Testis (tissue), 3 donors: ENCODE measurements around the gene TMEM181. TPM values are rescaled to one million over a fixed set of nuclear protein-coding genes. Genes with fewer than 3 reads are reported as not detected.

ENCODE experiments used
- DNase-seq: peaks from one replicate; pipeline ENCODE4 v3.0.0-alpha.2; 2019
- H3K27ac ChIP-seq, 2 donors: fragments of 200-600 bp; sonication (generic); one replicate each; pipeline ENCODE4 v1.5.1; 2019
- H3K27me3 ChIP-seq: fragments of 200-600 bp; sonication (generic); one replicate; pipeline ENCODE4 v1.5.1; 2019
- H3K36me3 ChIP-seq: fragments of 200-600 bp; sonication (generic); one replicate; pipeline ENCODE4 v1.5.1; 2017; ENCODE audit warnings: low read depth; ENCODE audit errors: missing control alignments
- H3K4me1 ChIP-seq: fragments of 200-600 bp; sonication (generic); one replicate; pipeline ENCODE4 v1.5.1; 2019
- H3K4me3 ChIP-seq, 2 donors: fragments of 200-600 bp; sonication (generic); one replicate each; pipeline ENCODE4 v1.5.1; 2017 to 2019
- H3K9me3 ChIP-seq: fragments of 200-600 bp; sonication (generic); one replicate; pipeline ENCODE4 v1.5.1; 2017
- CTCF ChIP-seq, 3 experiments: fragments of 450-650 bp in 2 of 3; fragments of 200-600 bp in 1 of 3; sonication (generic) in 1 of 3; IDR thresholded peaks; one replicate each; pipeline ENCODE4 v1.5.1; 2016 to 2019; ENCODE audit warnings: antibody characterized with exemption in 3 of 3, mild to moderate bottlenecking in 2 of 3, moderate library complexity in 1 of 3
- POLR2A ChIP-seq: fragments of 450-650 bp; IDR thresholded peaks from one replicate; pipeline ENCODE4 v1.6.1; 2017; ENCODE audit warnings: antibody characterized with exemption, mild to moderate bottlenecking, moderate library complexity
- WGBS, 2 donors: methylation state at CpG; one replicate each; pipeline ENCODE4 v1.1.5; 2018; 5-methylcytosine and 5-hydroxymethylcytosine counted together
- intact Hi-C: fragments of 100-400 bp; cut with DNase I; formaldehyde crosslinking; loops from one replicate; pipeline ENCODE4 v1.15.1; 2023; ENCODE audit warnings: low total_unique reads
- polyA plus RNA-seq: library from polyadenylated mRNA; stranded (reverse); fragments of 350-450 nt; fragmentation: Illumina TruSeq; extraction: RNeasy Lipid Tissue Mini Kit (QIAGEN cat#74804); gene quantifications from one replicate; pipeline ENCODE4 v1.2.3, GENCODE V29; 2014; ENCODE audit warnings: low read depth, low replicate concordance; ENCODE audit not compliant: insufficient read depth
- total RNA-seq, 2 donors: library from RNA; depleted of rRNA; stranded (reverse); fragments of >200 nt; gene quantifications; one replicate each; pipeline ENCODE4 v1.2.3, GENCODE V29; 2016

Gene TMEM181
- total and polyA plus RNA-seq, 3 donors from 2014 or later: 41.4 to 81.0 (median 74.6) TPM

GRCh38 chr6:158559338-158559894 lies 475 bp upstream of the TMEM181 start:
- peak overlapping the region; percentile 88 to 90 for H3K27ac ChIP-seq
- H3K27me3 ChIP-seq: no peaks in the 10 kb centered on the region
- WGBS, 2 donors: 20 to 35% methylated on average over 14 of the region's 14 CpGs
- DNase-seq: peak; percentile 15
- no peaks in the 10 kb centered on the region for H3K9me3 ChIP-seq
- H3K4me3 ChIP-seq: peak overlapping the region; percentile 89 to 96
- intact Hi-C loops: no loop called here
- no peak for TF ChIP-seq CTCF (IDR thresholded peaks at IDR 0.05)
- TF ChIP-seq POLR2A: no peak
- H3K4me1 ChIP-seq: peaks cover 38% of the 10 kb centered on the region
- H3K36me3 ChIP-seq: no peaks in the 10 kb centered on the region

- TF ChIP-seq POLR2A: no peak
- TF ChIP-seq CTCF (IDR thresholded peaks at IDR 0.05): no peak
- peak overlapping the region; percentile 89 to 96 for H3K4me3 ChIP-seq
- H3K36me3 ChIP-seq: no peaks in the 10 kb centered on the region
- H3K4me1 ChIP-seq: peaks cover 37% of the 10 kb centered on the region
- intact Hi-C loops: no loop called here
- H3K9me3 ChIP-seq: no peaks in the 10 kb centered on the region
- H3K27me3 ChIP-seq: no peaks in the 10 kb centered on the region
- no peak for DNase-seq
- 2 to 5% methylated on average over 19 of the region's 19 CpGs for WGBS, 2 donors
- peak overlapping the region; percentile 88 to 90 for H3K27ac ChIP-seq
Measured at GRCh38 chr6:158560836-158561320, 987 bp downstream of the TMEM181 start.

- Histone ChIP-seq H3K4me1 (peaks cover 33% of the 10 kb centered on the region), H3K36me3 (no peaks in the 10 kb centered on the region), H3K27ac (peak overlapping the region in 1 of 2 donors; percentile 21), H3K27me3 (no peaks in the 10 kb centered on the region), H3K9me3 (no peaks in the 10 kb centered on the region), H3K4me3 (peak overlapping the region; percentile 89 to 96)
- TF ChIP-seq POLR2A (no peak), CTCF (IDR thresholded peaks at IDR 0.05) (no peak)
- WGBS, 2 donors: 38 to 40% methylated on average over 14 of the region's 14 CpGs
- DNase-seq: no peak
- intact Hi-C loops: no loop called here
Measured at GRCh38 chr6:158561321-158561884, 1.5 kb downstream of the TMEM181 start.

- peak overlapping the region in 1 of 2 donors; percentile 23 for H3K4me3 ChIP-seq
Measured at GRCh38 chr6:158561938-158562337, 2.0 kb downstream of the TMEM181 start.

More at GRCh38 chr6:158561938-158562337, 2.0 kb downstream of the TMEM181 start:
- 40 to 54% methylated on average over 7 to 8 of the region's 8 CpGs for WGBS, 2 donors
- intact Hi-C loops: no loop called here
- Histone ChIP-seq H3K27me3 (no peaks in the 10 kb centered on the region), H3K27ac (peak overlapping the region in 1 of 2 donors; percentile 21), H3K9me3 (no peaks in the 10 kb centered on the region), H3K4me1 (peaks cover 30% of the 10 kb centered on the region), H3K36me3 (no peaks in the 10 kb centered on the region)
- TF ChIP-seq CTCF (IDR thresholded peaks at IDR 0.05): no peak
- no peak for TF ChIP-seq POLR2A
- no peak for DNase-seq
